ENCODE measurements around the gene SEMA4D. TPM values are rescaled to one million over a fixed set of nuclear protein-coding genes. Genes with fewer than 3 reads are reported as not detected.

Gene SEMA4D
- total RNA-seq, 4 donors from 2014 or later = 37.3 to 50.1 (median 42.6) TPM

DNA sequence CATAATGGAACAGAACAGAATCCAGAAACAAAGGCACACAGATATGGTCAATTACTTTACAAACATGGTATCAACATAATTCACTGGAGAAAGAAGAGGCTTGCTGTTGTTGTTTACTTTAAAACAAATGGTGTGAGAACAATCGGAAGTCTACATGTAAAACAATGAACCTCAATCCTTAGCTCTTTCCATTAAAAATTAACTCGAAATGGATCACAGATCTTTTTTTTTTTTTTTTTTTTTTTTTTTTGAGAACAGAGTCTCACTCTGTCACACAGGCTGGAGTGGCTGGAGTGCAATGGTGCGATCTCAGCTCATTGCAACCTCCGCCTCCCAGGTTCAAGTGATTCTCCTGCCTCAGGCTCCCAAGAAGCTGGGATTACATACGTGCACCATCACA lies 9.8 kb downstream of the SEMA4D start:
- Histone ChIP-seq H3K27ac (no peak overlapping the region), H3K27me3 (no peaks in the 10 kb centered on the region), H3K4me3 (no peak overlapping the region), H3K4me1 (no peaks in the 10 kb centered on the region), H3K9me3 (no peaks in the 10 kb centered on the region), H3K36me3 (no peaks in the 10 kb centered on the region)
- TF ChIP-seq POLR2AphosphoS5 (IDR thresholded peaks at IDR 0.05) = no peak
- no peak for TF ChIP-seq POLR2A (IDR thresholded peaks at IDR 0.05)
- no peak for TF ChIP-seq EP300 (IDR thresholded peaks at IDR 0.05)
- TF ChIP-seq, protein P1, sequence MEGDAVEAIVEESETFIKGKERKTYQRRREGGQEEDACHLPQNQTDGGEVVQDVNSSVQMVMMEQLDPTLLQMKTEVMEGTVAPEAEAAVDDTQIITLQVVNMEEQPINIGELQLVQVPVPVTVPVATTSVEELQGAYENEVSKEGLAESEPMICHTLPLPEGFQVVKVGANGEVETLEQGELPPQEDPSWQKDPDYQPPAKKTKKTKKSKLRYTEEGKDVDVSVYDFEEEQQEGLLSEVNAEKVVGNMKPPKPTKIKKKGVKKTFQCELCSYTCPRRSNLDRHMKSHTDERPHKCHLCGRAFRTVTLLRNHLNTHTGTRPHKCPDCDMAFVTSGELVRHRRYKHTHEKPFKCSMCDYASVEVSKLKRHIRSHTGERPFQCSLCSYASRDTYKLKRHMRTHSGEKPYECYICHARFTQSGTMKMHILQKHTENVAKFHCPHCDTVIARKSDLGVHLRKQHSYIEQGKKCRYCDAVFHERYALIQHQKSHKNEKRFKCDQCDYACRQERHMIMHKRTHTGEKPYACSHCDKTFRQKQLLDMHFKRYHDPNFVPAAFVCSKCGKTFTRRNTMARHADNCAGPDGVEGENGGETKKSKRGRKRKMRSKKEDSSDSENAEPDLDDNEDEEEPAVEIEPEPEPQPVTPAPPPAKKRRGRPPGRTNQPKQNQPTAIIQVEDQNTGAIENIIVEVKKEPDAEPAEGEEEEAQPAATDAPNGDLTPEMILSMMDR (IDR thresholded peaks at IDR 0.05) = no peak
- WGBS = 97% methylated on average over 5 of the region's 5 CpGs
- DNase-seq (ENCODE audit: low spot score in 2 of 2) = no peak

DNA sequence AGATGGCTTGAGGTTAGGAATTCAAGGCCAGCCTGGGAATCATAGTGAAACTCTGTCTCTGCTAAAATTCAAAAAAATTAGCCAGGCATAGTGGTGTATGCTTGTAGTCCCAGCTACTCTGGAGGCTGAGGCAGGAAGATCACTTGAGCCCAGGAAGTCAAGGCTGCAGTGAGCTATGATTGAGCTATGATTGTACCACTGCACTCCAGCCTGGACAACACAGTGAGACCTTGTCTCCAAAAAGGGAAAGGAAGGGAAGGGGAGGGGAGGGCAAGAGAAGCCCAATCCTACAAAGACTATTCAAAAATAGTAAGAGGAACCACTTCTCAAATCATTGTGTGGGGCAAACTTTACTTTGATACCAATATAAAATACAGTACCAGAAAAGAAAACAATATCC lies 11.2 kb downstream of the SEMA4D start:
- H3K4me3 ChIP-seq = no peak overlapping the region
- H3K27me3 ChIP-seq = no peaks in the 10 kb centered on the region
- no peaks in the 10 kb centered on the region for H3K9me3 ChIP-seq
- H3K36me3 ChIP-seq = no peaks in the 10 kb centered on the region
- DNase-seq (ENCODE audit: low spot score in 2 of 2) = no peak
- TF ChIP-seq, protein P1 (IDR thresholded peaks at IDR 0.05) = no peak
- no peak for TF ChIP-seq POLR2A (IDR thresholded peaks at IDR 0.05)
- TF ChIP-seq POLR2AphosphoS5 (IDR thresholded peaks at IDR 0.05) = no peak
- no peak overlapping the region for H3K27ac ChIP-seq
- no peaks in the 10 kb centered on the region for H3K4me1 ChIP-seq

DNA sequence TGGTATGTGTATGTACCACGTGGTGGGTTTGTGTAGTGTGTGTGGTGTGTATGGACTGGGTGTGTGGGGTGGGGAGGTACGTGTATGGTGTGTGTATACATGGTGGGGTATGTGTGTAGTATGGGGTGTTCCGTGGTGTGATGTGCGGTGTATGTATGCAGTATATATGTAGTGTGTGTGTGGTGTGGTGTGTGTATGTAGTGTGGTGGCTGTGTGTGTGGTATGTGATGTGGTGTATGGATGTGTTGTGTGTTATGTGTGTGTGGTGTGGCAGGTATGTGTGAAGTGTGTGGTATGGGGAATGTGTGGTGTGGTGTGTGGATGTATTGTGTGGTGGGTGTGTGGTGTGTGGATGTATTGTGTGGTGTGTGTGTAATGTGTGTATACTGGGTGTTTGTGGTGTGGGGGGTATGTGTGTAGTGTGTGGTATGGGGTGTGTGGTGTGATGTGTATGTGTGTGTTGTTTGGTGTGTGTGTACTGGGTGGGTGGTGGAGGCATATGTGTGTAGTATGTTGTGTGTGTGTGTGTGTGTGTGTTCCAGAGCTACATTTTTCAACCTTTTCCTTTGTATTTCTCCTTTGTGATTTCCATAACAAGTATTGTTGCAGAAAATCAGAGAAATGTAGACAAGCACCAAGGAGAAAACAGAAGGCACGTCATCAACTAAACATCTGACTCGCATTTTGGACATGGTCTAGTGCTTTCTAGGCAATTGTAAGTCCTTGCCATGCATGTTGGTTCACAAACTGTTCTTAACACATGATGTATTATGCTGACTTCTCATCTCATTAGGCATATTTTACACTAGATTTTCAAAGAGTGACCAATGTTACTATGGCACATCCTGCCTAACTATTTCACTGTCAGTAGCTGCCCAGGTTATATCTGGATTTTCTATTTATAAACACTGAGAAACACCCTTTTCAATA lies 13.2 kb downstream of the SEMA4D start:
- no peaks in the 10 kb centered on the region for H3K4me1 ChIP-seq
- 86% methylated on average over 6 of the region's 6 CpGs for WGBS

DNA sequence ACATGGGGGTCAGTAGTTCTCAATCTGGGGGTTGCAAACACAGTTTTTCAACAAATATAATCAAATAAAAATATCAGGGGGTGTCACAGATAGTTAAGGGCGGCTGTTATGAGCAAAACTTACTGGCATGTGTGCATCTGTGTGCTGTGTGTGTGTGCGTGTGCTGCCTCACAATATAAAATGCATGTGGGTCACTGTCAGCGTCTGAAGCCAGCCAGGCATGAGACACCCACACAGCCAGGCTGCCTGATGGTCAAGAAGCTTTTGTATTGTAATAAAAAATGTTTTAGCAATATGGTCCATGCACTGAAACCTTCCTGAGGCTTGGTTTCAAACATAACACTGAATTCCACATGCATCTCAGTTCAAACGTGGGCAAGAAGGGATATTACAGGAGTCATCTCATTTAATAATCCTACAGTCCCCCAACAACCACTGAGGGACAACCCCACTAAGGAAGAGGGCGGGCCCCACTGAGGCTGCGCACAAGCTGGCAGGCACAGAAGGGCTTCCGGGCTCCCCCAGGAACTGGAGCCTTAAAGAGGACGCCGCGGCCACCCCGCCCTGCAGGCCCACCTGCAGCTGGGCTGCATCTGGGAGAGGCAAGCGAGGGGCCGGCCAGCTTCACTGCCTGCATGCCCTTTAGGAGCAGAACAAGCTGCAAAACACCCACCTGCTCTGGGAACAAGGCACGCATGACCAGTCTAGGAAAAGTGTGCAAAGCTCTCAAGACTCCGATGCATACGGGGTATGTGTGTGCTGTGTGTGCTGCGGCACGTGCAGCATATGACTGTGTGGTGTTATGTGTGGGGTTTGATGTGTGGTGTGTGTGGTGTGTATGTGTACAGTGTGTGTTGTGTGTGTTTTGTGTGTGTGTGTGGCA lies 14.1 kb downstream of the SEMA4D start:
- Histone ChIP-seq H3K4me1 (no peaks in the 10 kb centered on the region), H3K27me3 (no peaks in the 10 kb centered on the region), H3K36me3 (peaks cover 5% of the 10 kb centered on the region), H3K27ac (no peak overlapping the region), H3K9me3 (no peaks in the 10 kb centered on the region), H3K4me3 (peak overlapping the region; percentile 3)
- WGBS = 69% methylated on average over 10 of the region's 18 CpGs
- no peak for DNase-seq (ENCODE audit: low spot score in 2 of 2)
- no peak for TF ChIP-seq POLR2A (IDR thresholded peaks at IDR 0.05)
- TF ChIP-seq, protein P1 (IDR thresholded peaks at IDR 0.05) = no peak
- TF ChIP-seq EP300 (IDR thresholded peaks at IDR 0.05) = no peak
- no peak for TF ChIP-seq POLR2AphosphoS5 (IDR thresholded peaks at IDR 0.05)

More for the DNA sequence above, 13.2 kb downstream of the SEMA4D start:
- Histone ChIP-seq H3K4me3 (no peak overlapping the region), H3K27me3 (no peaks in the 10 kb centered on the region), H3K27ac (no peak overlapping the region), H3K9me3 (no peaks in the 10 kb centered on the region), H3K36me3 (no peaks in the 10 kb centered on the region)
- DNase-seq (ENCODE audit: low spot score in 2 of 2) = no peak
- TF ChIP-seq POLR2A (IDR thresholded peaks at IDR 0.05) = no peak
- TF ChIP-seq, protein P1 (IDR thresholded peaks at IDR 0.05) = no peak
- no peak for TF ChIP-seq POLR2AphosphoS5 (IDR thresholded peaks at IDR 0.05)
- no peak for TF ChIP-seq EP300 (IDR thresholded peaks at IDR 0.05)

DNA sequence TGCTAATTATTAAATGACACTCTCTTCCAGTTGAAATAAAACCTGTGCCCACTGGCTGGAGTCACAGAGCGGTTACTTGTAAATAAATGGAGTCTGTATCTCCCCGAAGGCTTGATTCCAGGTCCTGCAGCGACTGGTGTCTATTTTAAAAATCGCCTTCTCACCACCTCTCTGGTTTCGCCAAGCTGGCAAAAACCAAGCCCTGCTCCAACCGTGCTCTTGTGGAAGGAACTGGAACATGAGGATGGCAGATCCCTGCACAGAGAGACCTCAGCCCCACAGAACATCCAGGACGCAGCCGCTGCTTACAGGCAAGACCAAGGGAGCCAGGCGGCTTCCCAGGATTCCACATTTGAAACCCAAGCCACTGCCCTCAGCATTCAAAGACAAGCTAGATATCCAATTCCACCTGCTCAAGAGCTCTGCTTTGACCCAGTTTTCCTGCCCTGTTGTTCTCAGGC lies 15.0 kb downstream of the SEMA4D start:
- TF ChIP-seq, protein P1 (IDR thresholded peaks at IDR 0.05) = no peak
- no peak for TF ChIP-seq POLR2AphosphoS5 (IDR thresholded peaks at IDR 0.05)
- no peak for TF ChIP-seq EP300 (IDR thresholded peaks at IDR 0.05)
- TF ChIP-seq POLR2A (IDR thresholded peaks at IDR 0.05) = no peak
- WGBS = 80% methylated on average over 9 of the region's 9 CpGs
- H3K27ac ChIP-seq = no peak overlapping the region
- H3K27me3 ChIP-seq = no peaks in the 10 kb centered on the region
- H3K4me1 ChIP-seq = no peaks in the 10 kb centered on the region
- H3K9me3 ChIP-seq = no peaks in the 10 kb centered on the region
- H3K36me3 ChIP-seq = peaks cover 7% of the 10 kb centered on the region
- no peak overlapping the region for H3K4me3 ChIP-seq
- no peak for DNase-seq (ENCODE audit: low spot score in 2 of 2)
